ENCODE data around the gene PAM.

DNA sequence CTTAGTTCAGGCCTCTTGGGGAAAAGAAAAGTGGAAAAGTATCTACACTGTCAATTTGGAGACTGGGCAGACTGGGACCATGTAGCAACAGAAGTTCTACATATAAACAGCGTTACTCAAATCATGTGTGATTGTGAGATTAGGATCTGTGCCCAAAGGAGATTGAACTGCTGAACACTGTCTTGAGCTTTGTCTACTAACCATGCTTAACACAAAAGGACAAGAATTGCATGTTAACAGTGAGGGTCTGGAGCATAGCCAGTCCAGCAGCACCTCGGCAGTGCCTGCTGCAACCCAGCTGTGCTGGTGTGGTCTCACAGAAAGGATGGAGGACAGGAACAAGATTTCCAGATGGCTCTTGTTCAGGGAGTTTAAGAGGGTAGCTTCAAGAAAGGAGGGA, 5.7 kb downstream of the PAM start:
- TF ChIP-seq, protein P1, sequence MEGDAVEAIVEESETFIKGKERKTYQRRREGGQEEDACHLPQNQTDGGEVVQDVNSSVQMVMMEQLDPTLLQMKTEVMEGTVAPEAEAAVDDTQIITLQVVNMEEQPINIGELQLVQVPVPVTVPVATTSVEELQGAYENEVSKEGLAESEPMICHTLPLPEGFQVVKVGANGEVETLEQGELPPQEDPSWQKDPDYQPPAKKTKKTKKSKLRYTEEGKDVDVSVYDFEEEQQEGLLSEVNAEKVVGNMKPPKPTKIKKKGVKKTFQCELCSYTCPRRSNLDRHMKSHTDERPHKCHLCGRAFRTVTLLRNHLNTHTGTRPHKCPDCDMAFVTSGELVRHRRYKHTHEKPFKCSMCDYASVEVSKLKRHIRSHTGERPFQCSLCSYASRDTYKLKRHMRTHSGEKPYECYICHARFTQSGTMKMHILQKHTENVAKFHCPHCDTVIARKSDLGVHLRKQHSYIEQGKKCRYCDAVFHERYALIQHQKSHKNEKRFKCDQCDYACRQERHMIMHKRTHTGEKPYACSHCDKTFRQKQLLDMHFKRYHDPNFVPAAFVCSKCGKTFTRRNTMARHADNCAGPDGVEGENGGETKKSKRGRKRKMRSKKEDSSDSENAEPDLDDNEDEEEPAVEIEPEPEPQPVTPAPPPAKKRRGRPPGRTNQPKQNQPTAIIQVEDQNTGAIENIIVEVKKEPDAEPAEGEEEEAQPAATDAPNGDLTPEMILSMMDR (IDR thresholded peaks at IDR 0.05; ENCODE audit: low read length) = no peak
- no peak for TF ChIP-seq EZH2 (optimal IDR thresholded peaks at IDR 0.05; ENCODE audit: low read depth, low read length)
- no peak for TF ChIP-seq EZH2phosphoT487 (IDR thresholded peaks at IDR 0.05; ENCODE audit: low read length)

Data from MM.1S (cell line).